Measurements from ENCODE around the gene ANKUB1. TPM values are rescaled to one million over a fixed set of nuclear protein-coding genes. Genes with fewer than 3 reads are reported as not detected.

ANKUB1 gene
- polyA plus RNA-seq, 3 donors = 0.05 TPM; not detected in 2

DNA sequence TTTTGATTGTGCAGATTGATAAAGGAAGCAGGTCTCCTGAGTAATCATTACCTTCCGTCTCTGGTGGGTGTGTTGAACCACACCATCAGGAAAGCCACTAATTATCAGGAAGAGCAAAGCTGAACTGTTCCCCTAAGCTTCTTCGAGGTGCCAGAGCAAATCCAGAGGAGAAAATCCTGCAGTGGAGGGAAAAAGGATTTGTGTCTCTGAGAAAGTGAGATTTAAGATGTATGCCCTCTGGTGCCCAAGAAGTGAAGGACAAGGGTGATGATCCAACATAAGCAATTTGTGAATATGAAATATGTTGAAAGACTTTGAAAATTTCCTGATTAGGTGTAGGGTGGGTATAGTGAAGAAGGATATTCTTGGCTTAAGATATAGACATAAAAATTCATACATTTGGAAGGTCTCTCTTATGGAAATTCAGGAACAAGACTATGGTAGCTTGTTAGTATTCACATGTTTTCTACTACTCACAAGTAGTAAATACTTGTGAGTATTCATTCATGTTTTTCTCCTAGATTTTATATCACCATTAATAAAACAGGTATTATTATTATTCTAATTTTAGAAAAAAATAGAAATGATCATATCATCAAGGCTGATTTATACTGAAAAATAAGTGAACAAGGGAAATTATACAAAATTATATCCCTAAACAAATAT, 74.8 kb downstream of the ANKUB1 start:
- H3K27ac Mint-ChIP-seq = no peak overlapping the region
- intact Hi-C loops (cut with micrococcal nuclease) = loop anchor here in 1 of 2 donors (10.0 kb wide), 1 partner anchor 223 kb away; no protein-coding TSS in a partner anchor
- H2AFZ ChIP-seq (ENCODE audit: insufficient read depth, low read depth, low read length, poor library complexity, severe bottlenecking) = no peak overlapping the region

DNA sequence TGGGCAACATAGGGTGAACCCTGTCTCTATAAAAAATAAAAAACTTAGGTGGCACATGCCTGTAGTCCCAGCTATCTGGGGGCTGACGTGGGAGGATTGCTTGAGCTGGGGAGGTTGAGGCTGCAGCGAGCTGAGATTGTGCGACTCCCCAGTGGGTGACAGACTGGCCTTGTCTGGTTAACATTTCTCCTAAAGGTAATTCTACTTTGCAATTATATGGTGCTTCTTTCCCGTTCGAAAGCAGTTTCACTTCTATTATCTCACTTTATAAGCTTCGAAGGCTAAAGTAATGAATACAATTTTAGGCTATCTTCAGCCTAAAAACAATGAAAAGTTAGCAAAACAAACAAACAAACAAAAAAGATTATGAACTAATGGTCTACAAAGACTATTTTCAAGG, 75.4 kb downstream of the ANKUB1 start:
- Mint-ChIP-seq H3K27me3 (ENCODE audit: low read depth in 3 of 3) (peaks cover 10 to 17% (median 11%) of the 10 kb centered on the region in 3 donors), H3K4me1 (peaks cover 4% of the 10 kb centered on the region), H3K36me3 (no peaks in the 10 kb centered on the region), H3K27ac (no peak overlapping the region), H3K4me3 (peak overlapping the region in 1 of 2 donors; percentile 46), H3K9me3 (peaks cover 3 to 19% (median 13%) of the 10 kb centered on the region in 7 donors)
- Histone ChIP-seq H3K9ac (ENCODE audit: insufficient read depth, low read length, poor library complexity, severe bottlenecking) (no peak overlapping the region), H3K4me3 (replicated peaks in 1 of 3; ENCODE audit: low read depth in 2 of 3, low read length in 3 of 3) (no peak overlapping the region), H3K4me1 (ENCODE audit: control insufficient read depth in 1 of 2, insufficient read depth in 2 of 2, low read length in 2 of 2) (no peaks in the 10 kb centered on the region), H3K27ac (ENCODE audit: low read depth in 1 of 2, low read length in 2 of 2) (no peak overlapping the region), H3K79me2 (ENCODE audit: insufficient read depth, low read length) (no peaks in the 10 kb centered on the region), H3K4me2 (replicated peaks; ENCODE audit: extremely low read depth, low read length, poor library complexity, severe bottlenecking) (no peak overlapping the region), H3K9me3 (replicated peaks in 1 of 2; ENCODE audit: control insufficient read depth in 1 of 2, insufficient read depth in 1 of 2, low read length in 2 of 2) (peaks cover 0 to 13% of the 10 kb centered on the region in 2 donors), H3K27me3 (ENCODE audit: control insufficient read depth in 2 of 2, insufficient read depth in 2 of 2, low read length in 2 of 2) (peaks cover 0 to 5% of the 10 kb centered on the region in 2 donors), H2AFZ (ENCODE audit: insufficient read depth, low read depth, low read length, poor library complexity, severe bottlenecking) (no peak overlapping the region), H4K20me1 (ENCODE audit: insufficient read depth, low read length) (no peaks in the 10 kb centered on the region), H3K36me3 (replicated peaks in 1 of 2; ENCODE audit: control insufficient read depth in 1 of 2, insufficient read depth in 2 of 2, low read length in 2 of 2) (no peaks in the 10 kb centered on the region)
- no peak for TF ChIP-seq CTCF (IDR thresholded peaks at IDR 0.05)
- DNase-seq = no peak
- WGBS (ENCODE audit: insufficient coverage) = 100% methylated on average over 2 of the region's 6 CpGs
- intact Hi-C loops (cut with micrococcal nuclease) = loop anchor here in 1 of 2 donors (10.0 kb wide), 1 partner anchor 222 kb away; no protein-coding TSS in a partner anchor

More for the DNA sequence above, 74.8 kb downstream of the ANKUB1 start:
- Histone ChIP-seq H3K27me3 (ENCODE audit: control insufficient read depth in 2 of 2, insufficient read depth in 2 of 2, low read length in 2 of 2) (peaks cover 0 to 5% of the 10 kb centered on the region in 2 donors), H3K9ac (ENCODE audit: insufficient read depth, low read length, poor library complexity, severe bottlenecking) (no peak overlapping the region), H3K4me1 (ENCODE audit: control insufficient read depth in 1 of 2, insufficient read depth in 2 of 2, low read length in 2 of 2) (no peaks in the 10 kb centered on the region), H3K4me2 (replicated peaks; ENCODE audit: extremely low read depth, low read length, poor library complexity, severe bottlenecking) (no peak overlapping the region), H3K79me2 (ENCODE audit: insufficient read depth, low read length) (no peaks in the 10 kb centered on the region), H3K36me3 (replicated peaks in 1 of 2; ENCODE audit: control insufficient read depth in 1 of 2, insufficient read depth in 2 of 2, low read length in 2 of 2) (no peaks in the 10 kb centered on the region), H3K27ac (ENCODE audit: low read depth in 1 of 2, low read length in 2 of 2) (no peak overlapping the region), H3K9me3 (replicated peaks in 1 of 2; ENCODE audit: control insufficient read depth in 1 of 2, insufficient read depth in 1 of 2, low read length in 2 of 2) (peaks cover 0 to 13% of the 10 kb centered on the region in 2 donors), H3K4me3 (replicated peaks in 1 of 3; ENCODE audit: low read depth in 2 of 3, low read length in 3 of 3) (no peak overlapping the region), H4K20me1 (ENCODE audit: insufficient read depth, low read length) (no peaks in the 10 kb centered on the region)
- Mint-ChIP-seq H3K36me3 (no peaks in the 10 kb centered on the region), H3K4me1 (peaks cover 4% of the 10 kb centered on the region), H3K9me3 (peaks cover 6 to 24% (median 14%) of the 10 kb centered on the region in 7 donors), H3K27me3 (ENCODE audit: low read depth in 3 of 3) (peaks cover 11 to 19% (median 12%) of the 10 kb centered on the region in 3 donors), H3K4me3 (peak overlapping the region in 1 of 2 donors; percentile 46)
- peak in 2 of 3 donors; percentile 10 to 27 for DNase-seq
- peak; percentile 75 for TF ChIP-seq CTCF (IDR thresholded peaks at IDR 0.05)
- 0% methylated on average over 1 of the region's 2 CpGs for WGBS (ENCODE audit: insufficient coverage)

Measured in CD14-positive monocyte (primary cell).